Sigmoid colon (tissue), 4 donors: Measurements from ENCODE around the gene DSCAM.

ENCODE experiments used
- EP300 ChIP-seq, 4 donors: sonication (generic); formaldehyde crosslinking; IDR thresholded peaks; one replicate each; pipeline ENCODE4 v1.6.1; 2017; ENCODE audit warnings: antibody characterized with exemption in 4 of 4
- POLR2A ChIP-seq, 2 donors: fragments of 450-650 bp; IDR thresholded peaks; one replicate each; pipeline ENCODE4 v1.6.1; 2016; ENCODE audit warnings: antibody characterized with exemption in 2 of 2, mild to moderate bottlenecking in 2 of 2, moderate library complexity in 2 of 2
- TF ChIP-seq, protein P1 (sequence below), 4 experiments: fragments of 450-650 bp in 3 of 4; fragments of 200-600 bp in 1 of 4; IDR thresholded peaks; one replicate each; pipeline ENCODE4 v1.5.1; 2016 to 2019; ENCODE audit warnings: antibody characterized with exemption in 4 of 4, mild to moderate bottlenecking in 3 of 4, moderate library complexity in 2 of 4

GRCh38 chr21:40766381-40766780 lies 80.6 kb downstream of the DSCAM start:
- TF ChIP-seq EP300 (IDR thresholded peaks at IDR 0.05) (no peak), POLR2A (IDR thresholded peaks at IDR 0.05) (no peak)
- TF ChIP-seq, protein P1, sequence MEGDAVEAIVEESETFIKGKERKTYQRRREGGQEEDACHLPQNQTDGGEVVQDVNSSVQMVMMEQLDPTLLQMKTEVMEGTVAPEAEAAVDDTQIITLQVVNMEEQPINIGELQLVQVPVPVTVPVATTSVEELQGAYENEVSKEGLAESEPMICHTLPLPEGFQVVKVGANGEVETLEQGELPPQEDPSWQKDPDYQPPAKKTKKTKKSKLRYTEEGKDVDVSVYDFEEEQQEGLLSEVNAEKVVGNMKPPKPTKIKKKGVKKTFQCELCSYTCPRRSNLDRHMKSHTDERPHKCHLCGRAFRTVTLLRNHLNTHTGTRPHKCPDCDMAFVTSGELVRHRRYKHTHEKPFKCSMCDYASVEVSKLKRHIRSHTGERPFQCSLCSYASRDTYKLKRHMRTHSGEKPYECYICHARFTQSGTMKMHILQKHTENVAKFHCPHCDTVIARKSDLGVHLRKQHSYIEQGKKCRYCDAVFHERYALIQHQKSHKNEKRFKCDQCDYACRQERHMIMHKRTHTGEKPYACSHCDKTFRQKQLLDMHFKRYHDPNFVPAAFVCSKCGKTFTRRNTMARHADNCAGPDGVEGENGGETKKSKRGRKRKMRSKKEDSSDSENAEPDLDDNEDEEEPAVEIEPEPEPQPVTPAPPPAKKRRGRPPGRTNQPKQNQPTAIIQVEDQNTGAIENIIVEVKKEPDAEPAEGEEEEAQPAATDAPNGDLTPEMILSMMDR (IDR thresholded peaks at IDR 0.05), result no peak
